CD4-positive, alpha-beta T cell treated with Interleukin-2 at 100 ng/mL for 4 hours (primary cell): Measurements from ENCODE around the gene WFIKKN2.
"Not testable (repeated sequence)": the region's sequence is repeated elsewhere in the genome, so short reads cannot be mapped to it uniquely, and the experiment has no call there.

Experiments
- DNase-seq: peaks from one replicate; pipeline ENCODE4 v3.0.0-alpha.2; 2020; ENCODE audit warnings: low spot score

Gene WFIKKN2

GRCh38 chr17:50835301-50836234 is at the start of gene WFIKKN2:
WFIKKN2 (plus strand) TSS chr17:50835586; CDS start chr17:50835938, 352 bp downstream.
- DNase-seq, result no peak

DNA sequence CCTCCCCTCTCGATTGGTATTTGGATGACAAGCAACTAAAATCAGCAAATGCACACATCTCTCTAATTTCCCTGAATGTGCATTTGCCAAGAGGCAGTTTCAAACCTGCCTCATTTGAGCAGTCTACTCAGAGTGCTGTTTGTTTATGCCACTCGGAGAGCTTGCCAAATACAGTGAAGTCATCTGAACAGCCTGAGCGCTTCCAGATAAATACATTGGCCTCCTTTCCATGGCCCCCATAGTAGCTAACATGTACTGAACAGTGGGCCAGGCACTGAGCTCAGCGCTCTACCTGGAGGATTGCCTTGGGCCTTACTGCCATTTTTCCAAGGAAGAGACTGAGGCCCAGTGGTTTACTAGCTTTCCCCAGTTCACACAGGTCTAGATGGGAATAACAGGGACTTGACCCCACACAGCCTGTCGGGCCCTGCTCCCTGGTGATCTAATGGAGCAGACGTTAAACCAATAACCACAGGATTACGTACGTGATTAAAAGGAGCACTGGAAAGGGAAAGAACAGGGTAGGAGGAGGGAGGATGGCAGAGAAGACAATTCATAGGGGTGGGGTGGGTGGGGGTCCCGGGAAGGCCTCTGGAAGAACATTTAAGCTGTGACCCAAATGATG is 49.3 kb upstream of the WFIKKN2 start:
- DNase-seq, result no peak

GRCh38 chr17:50787106-50787505 is 48.3 kb upstream of the WFIKKN2 start:
- DNase-seq, result no peak

DNA sequence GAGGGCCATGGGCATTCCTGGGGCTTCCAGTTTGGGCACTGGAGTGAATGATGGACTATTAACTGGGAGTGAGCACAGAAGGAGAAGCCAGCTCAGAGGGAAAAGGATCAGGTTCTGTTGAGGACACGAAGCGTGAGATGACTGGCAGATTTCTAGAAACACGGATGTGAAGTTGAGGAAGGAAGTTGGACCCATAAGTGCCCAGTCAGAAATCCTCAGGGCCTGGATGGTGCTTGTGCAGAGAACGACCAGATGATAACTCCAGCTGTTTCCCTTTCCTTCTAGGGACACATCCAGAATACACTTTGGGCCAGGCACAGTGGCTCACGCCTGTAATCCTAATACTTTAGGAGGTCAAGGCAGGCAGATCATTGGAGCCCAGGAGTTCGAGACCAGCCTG is 44.8 kb upstream of the WFIKKN2 start:
- no peak for DNase-seq

DNA sequence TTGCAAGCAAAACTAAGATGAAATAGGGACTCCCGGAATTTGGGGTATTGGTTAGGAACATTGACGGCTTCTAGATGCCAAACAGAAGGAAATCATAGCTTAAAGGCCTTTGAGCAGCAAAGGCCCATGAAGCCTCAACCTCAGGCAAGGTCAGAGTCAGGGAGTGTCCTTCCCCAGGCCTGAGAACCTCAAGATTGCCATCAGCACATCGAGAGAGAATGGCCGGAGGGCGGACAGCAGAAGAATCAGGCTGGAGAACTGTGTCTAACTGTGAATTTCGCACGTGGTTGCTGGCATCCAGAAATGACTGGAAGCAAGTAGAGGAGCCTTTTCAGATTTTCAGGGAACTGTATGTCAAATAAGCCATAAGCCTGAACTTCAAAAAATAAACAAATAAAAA is 43.3 kb upstream of the WFIKKN2 start:
- DNase-seq, result no peak

DNA sequence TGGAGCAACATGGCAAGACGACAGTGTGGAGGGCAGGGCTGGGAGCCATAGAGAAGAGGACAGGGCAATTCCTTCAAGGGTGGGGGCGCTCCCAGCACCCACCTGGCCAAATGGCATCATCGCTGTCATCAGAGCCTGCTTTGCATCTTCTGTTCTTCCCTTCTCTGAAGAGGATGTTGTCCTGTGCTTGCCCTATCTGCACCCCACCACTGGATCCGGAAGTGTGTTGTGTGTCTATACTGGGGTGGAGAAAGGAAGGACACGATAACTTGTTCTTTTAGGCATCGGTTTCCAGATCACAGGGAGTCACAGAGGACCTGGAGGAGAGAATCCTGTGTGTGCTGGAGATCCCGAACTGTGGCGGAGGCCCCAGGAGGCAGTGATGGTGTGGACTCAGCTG is 42.4 kb upstream of the WFIKKN2 start:
- no peak for DNase-seq

- DNase-seq, result no peak
These were observed 41.0 kb upstream of the WFIKKN2 start for GRCh38 chr17:50794361-50794760.

- no peak for DNase-seq
These were observed 38.1 kb upstream of the WFIKKN2 start for GRCh38 chr17:50797135-50797810.

- DNase-seq, result no peak
These were observed 36.7 kb upstream of the WFIKKN2 start for GRCh38 chr17:50798424-50799288.

GRCh38 chr17:50799582-50799981 is 35.8 kb upstream of the WFIKKN2 start:
- no peak for DNase-seq

DNA sequence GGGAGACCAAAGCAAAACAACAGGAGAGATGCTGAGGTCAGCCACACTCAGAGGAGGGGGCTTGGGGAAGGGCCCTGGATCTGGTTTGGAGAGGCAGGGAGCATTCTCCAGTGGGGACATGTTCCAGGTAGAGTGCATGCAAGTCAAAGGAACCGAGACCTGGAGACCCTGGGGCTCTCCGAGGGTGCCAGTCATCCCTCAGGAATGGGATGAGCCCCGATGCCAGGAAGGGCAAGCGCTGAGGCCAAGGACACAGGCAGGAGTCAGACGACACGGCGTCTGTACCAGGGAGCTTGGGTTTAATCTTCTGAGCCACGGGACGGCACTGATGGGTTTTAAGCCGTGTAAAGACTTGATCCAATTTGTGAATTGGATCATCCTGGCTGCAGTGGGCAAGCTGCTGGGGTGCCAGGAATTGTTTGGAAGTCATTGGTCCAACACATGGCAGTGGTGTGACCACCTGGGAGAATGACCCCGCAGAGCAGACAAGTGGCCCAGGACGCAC is 35.1 kb upstream of the WFIKKN2 start:
- DNase-seq, result no peak

DNA sequence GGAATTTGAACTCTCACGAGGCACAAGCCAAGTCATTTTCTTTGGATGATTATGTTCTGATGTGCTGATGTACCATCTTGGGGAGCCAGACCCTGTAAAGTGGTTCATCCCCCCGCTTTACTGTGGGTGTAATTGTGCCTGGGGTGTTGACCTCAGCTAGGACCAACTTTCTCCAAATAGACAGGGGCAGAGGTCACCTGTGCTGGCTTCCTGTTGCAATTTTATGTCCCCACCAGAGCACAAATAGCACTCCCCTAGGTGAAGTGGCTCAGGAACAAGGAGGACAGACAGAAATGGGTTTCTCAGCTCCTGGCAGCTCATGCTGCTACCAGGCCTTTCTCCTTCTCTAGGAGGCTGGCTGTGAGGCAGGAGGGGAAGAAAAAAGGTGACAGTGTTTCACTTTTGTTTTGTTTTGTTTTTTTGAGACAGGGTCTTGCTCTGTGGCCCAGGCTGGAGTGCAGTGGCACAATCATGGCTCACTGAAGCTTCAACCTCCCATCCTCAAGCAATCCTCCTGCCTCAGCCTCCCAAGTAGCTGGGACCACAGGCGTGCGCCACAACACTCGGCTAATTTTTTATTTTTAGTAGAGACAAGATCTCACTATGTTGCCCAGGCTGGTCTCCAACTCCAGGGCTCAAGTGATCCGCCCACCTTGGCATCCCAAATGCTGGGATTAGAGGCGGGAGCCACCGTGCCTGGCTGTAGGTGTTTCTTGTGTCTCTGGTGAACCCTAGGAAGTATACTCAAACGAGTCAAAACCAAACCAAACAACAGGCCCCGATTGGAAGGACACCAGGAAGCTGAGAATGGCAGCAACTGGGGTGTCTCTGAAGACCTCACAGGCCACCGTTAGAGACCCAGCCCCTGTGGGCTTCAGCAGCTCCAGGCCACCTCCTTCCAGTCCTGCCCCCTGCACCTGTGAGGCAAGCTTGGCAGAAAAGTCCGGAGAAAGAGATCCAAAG is 32.5 kb upstream of the WFIKKN2 start:
- no peak for DNase-seq

DNA sequence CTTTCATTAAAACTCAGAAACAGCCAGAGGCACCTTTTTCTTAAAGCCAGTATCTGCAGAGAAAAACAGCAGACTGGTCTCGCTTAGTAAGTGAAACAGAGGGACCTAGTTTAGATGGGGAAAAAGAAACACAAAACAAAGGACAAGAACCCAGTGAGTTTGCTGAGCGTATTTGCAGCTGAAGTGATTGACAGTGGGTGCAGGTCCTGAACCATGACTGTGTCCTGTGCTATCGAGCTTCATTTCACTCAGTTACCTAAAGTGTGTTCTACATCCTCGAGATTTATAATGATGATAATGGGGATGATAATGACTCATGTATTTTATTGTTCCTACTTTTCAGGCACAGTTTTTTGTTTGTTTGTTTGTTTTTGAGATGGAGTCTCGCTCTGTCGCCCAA is 31.7 kb upstream of the WFIKKN2 start:
- no peak for DNase-seq

DNA sequence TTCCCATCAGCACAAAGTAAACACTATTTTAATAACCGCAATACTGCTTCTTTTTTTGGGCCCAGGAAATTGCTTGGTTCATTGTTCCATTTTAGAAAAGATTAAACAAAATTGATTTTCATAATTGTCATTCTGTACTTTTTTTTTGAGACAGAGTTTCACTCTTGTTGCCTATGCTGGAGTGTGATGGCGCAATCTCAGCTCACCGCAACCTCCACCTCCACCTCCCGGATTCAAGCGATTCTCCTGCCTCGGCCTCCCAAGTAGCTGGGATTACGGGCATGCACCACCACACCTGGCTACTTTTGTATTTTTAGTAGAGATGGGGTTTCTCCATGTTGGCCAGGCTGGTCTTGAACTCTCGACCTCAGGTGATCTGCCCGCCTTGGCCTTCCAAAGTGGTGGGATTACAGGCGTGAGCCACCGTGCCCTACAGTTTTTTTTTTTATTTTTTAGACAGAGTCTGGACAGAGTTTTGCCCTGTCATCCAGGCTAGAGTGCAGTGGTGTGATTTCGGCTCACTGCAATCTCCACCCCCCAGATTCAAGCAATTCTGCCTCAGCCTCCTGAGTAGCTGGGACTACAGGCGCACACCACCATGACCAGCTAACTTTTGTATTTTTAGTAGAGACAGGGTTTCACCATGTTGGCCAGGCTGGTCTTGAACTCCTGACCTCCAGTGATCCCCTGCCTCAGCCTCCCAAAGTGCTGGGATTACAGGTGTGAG is 30.5 kb upstream of the WFIKKN2 start:
- not testable (repeated sequence) for DNase-seq

- DNase-seq, result no peak
These were observed 29.9 kb upstream of the WFIKKN2 start for GRCh38 chr17:50805486-50805885.

DNA sequence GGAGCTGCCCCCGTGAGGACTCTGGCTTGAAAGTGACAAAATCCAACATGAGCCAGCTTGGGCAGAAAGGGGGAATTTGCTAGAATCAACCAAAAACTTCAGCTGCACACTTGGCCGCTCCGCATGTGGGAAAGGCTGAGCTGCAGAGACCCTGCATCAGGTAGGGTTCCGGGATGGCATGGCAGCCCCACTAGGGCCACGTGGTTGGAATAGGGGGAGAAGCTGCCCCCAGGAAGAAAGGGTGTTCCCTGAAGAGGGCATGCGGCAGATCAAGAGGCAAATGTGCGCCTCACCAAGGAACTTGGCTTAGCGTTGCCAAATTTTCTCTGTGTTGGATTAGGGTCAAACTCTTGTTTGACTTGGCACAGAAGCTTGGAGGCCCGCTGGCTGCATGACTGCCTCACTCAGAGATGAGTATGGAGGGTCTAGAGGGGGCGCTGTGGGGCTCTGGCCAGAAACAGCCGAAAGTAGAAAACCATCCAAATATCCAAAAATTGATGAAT is 29.2 kb upstream of the WFIKKN2 start:
- no peak for DNase-seq

DNA sequence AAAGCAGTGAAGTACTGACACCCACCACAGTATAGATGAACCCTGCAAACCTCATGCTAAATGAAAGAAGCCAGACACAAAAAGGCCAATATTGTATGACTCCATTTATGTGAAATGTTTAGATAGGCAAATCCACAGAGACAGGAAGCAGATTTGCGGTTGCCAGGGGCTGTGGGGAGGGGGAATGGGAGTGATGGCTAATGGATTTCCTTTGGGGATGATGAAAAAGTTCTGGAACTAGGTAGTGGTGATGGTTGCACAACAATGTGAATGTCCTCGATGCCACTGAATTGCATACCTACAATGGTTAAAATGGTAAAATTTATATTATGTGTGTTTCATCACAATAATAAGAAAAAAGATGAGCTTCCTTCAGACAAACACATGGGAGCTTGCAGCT is 28.4 kb upstream of the WFIKKN2 start:
- DNase-seq, result no peak

- DNase-seq, result no peak
These were observed 27.7 kb upstream of the WFIKKN2 start for GRCh38 chr17:50807675-50808074.

GRCh38 chr17:50808413-50808812 is 27.0 kb upstream of the WFIKKN2 start:
- no peak for DNase-seq

- no peak for DNase-seq
These were observed 26.5 kb upstream of the WFIKKN2 start for GRCh38 chr17:50808888-50809287.
